DMS153 treated with DMSO at 0.1 percent for 48 hours (cell line): ENCODE measurements around the gene ADAMTS15.

Experiments used
- DNase-seq: peaks from one replicate; lab custom pipeline; 2025; ENCODE audit not compliant: unreplicated experiment; lab: John Stamatoyannopoulos, UW

ADAMTS15 gene

DNA sequence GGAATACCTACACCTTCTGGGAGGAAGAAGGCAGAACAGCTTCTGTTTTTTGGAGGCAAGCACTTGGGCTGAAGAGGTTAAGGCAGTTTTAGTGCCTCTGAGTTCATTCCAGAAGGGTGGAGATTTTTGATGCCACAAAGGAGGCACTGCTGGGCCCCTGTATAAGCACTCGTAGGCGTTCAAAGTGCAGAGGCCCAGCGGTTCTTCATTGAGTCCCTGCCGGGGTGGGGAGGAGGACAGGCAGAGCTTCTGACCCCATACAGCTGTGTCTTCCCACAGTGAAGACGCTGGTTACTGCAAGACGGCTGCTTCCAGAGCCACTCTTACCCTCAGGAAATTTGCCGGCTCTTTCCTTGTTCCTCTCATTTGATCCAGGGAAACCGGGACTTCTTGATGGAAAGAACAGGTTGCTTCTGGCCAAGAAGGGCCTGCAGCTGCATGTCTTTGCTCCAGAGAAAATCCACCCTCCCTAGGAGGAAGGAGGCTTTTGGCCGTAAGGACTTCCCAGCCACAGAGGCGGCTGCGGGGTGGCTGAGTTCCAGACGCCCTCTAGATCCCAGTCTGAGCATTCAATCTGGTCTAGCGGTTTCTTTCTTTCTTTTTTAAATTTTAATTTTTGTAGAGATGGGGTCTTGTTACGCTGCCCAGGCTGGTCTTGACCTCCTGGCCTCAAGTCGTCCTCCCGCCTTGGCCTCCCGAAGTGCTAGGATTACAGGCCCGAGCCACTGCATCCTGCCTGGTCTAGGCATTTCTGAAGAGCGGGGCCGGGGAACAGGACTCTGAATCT, 9.4 kb downstream of the ADAMTS15 start:
- no peak for DNase-seq

DNA sequence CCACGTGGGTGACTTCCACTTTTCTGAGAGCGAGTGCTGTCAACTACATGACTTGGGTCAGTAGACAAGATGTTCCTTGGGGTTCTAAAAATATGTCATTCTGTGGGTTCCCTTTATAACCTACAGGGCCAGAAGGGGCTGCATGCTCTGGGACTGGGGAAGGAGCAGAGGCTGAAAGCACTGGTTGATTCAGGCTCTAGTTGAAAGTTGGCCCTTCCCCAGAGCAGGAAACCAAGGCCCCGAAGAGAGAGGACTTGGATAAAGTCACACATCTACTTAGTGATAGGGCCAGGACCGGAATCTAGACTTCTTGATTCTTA, 9.9 kb downstream of the ADAMTS15 start:
- DNase-seq, result no peak

DNA sequence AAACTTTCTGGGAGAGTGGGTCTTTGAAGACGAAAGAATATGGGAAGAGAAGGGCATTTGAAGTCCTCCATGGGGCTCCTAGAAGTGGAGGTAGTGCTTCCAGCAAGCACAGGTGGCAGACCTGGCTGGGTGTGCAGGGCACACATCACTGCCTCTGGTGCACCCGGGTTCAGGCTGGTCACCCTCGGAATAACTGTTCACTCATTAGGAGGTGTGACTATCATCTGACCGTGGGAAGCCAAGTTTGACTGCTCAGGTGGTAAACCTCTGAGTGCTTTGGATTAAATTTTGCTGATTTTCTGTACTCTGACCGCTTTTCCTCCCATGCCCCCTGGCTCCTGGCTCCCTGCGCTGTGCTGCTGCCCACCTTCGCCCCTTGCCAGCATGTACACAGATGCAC, 11.1 kb downstream of the ADAMTS15 start:
- no peak for DNase-seq

DNA sequence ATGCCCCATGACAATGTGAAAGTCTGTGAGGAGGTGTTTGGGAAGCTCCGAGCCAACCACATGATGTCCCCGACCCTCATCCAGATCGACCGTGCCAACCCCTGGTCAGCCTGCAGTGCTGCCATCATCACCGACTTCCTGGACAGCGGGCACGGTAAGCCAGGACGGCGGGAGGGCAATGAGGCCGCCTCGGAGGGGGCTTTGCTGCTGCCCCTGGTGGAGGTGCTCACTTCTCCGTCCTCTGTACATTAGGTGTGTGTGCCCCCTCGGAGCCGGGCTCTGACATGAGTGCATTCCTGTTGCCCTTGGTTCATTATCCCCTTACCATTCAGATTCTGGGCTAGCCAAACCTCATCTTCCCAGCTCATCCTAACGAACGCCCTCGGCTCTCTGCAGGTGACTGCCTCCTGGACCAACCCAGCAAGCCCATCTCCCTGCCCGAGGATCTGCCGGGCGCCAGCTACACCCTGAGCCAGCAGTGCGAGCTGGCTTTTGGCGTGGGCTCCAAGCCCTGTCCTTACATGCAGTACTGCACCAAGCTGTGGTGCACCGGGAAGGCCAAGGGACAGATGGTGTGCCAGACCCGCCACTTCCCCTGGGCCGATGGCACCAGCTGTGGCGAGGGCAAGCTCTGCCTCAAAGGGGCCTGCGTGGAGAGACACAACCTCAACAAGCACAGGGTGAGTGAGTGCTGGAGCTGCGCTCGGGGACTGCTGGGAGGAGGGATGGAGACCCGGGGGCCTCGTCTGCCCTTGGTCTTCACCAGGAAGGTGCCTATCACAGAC, 13.8 kb downstream of the ADAMTS15 start:
- DNase-seq, result no peak

DNA sequence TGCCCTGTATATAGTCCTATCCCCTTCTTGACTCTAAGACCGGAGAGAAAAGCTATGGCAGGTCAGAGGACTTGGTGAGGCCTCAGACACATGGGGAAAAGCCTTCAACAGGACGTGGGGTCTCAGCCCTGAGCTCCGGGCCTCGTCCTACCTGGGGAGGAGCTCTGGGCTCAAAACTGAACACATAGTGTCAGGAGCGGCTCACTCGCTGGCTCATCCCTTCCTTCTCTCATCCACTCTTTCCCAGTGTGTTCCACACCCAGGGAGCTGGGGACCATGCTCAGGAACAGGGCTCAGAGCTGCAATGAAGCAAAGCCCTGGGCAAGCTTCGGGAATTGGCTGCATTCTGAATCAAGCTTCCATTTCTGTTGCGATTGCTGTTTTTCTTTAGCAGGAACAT, 14.5 kb downstream of the ADAMTS15 start:
- DNase-seq, result no peak

DNA sequence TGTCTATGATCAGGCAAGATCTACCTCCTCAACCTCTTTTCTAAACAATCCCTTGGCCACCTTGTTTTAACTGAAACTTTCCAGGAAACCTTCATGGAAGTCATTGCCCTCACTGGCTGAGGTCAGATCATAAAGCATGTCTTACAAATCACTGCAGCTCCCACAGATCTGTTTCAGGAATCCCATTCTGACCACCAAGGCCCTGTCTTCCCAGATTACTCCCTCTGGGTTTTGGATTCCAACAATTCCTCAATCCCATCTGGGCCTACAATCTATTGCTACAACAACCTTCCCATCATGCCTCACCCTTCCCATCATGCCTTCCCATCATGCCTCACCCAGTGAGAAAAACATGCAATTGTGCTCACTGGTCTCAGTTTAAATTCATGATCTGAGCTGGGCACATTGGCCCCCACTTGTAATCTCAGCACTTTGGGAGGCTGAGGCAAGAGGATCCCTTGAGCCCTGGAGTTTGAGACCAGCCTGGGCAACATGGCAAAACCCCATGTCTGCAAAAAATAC, 15.9 kb downstream of the ADAMTS15 start:
- DNase-seq, result no peak

DNA sequence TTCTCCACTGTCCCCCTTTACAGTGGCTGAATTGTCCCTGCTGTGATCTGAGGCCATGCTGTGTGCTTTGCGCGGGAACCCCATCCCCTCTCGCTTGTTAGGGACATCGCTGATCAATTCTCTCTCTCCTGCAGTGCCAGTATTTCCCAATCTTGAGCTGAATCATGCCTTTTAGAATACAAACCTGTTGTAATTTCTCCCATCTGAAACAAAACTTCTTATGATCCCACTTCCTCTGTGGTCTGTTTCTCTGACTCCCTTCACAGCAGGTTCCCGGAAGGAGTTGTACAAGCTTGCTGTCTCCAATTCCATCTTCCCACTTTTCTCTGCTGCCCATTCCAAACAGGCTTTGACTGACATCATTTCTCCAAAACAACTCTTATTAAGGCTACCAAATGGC, 16.8 kb downstream of the ADAMTS15 start:
- no peak for DNase-seq

DNA sequence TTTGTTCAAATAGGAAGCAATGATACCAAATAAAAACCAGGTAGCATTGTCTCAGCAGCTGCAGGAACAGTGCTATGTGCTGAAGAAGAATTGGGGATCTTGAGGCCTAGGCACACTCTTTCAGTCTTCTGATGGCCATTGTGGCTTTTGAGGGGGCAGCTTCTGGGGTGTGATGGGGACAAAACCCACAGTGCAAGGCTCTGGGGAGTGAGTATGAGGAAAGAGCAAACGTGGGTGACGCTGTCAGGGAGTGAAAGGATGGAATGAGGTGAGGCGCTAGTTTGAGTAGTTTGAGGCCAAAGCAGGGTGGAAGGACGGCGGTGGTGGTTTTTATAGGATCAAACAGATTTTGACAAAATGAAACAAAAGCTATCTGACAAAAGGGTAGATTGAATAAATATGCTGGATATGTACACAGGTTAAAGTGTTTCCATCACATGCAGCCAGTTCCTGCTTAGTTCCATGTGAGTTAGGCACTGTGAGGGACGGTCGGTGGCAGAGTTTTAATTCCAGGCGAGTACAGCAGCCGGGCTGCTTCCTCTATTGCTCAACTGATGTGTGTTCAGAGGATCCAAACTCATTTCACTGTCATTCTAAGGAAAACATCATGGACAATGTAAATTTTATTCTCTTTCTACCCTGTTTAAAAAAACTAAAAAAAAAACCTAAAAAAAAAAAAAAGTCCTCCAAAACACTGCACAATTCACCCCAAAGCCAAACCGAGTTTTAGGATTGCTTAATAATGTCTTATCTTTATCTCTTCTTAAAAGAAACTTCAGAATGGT, 18.9 kb downstream of the ADAMTS15 start:
- DNase-seq, result no peak

DNA sequence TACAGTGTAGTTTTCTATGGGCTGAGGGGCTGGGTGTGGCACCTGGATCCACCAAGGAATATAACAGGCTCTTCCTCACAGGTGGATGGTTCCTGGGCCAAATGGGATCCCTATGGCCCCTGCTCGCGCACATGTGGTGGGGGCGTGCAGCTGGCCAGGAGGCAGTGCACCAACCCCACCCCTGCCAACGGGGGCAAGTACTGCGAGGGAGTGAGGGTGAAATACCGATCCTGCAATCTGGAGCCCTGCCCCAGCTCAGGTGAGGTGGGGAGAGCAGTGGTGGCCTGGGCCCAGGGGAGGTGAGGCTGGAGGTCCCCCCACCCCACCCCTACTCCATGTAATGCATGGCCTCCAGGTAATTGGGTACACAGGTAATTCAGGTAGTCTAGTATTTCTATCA, 20.7 kb downstream of the ADAMTS15 start:
- DNase-seq, result no peak

DNA sequence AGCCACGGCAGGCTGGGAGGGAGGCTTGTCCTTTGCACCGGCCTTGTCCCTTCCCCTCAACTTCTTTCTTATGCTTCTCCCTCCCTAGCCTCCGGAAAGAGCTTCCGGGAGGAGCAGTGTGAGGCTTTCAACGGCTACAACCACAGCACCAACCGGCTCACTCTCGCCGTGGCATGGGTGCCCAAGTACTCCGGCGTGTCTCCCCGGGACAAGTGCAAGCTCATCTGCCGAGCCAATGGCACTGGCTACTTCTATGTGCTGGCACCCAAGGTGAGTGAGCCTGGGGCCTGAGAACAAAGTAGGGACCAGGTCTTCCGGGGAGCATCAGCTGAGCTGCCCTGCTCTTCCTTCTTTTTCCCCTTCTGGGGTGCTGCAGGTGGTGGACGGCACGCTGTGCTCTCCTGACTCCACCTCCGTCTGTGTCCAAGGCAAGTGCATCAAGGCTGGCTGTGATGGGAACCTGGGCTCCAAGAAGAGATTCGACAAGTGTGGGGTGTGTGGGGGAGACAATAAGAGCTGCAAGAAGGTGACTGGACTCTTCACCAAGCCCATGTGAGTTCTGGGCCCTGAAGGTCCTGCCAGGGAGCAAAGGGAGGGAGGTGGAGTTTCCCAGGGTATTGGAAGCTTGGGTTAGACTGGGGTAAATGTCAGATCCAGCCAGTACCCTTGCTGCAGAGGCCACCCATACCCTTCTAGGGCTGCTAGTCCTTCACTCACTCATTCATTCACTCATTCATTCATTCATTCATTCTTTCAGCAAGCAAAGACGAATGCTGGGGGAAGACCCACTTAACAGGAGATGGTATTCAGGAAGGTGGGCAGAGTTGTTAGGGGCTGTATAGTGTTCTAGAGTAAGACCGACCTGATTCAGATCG, 22.6 kb downstream of the ADAMTS15 start:
- no peak for DNase-seq

DNA sequence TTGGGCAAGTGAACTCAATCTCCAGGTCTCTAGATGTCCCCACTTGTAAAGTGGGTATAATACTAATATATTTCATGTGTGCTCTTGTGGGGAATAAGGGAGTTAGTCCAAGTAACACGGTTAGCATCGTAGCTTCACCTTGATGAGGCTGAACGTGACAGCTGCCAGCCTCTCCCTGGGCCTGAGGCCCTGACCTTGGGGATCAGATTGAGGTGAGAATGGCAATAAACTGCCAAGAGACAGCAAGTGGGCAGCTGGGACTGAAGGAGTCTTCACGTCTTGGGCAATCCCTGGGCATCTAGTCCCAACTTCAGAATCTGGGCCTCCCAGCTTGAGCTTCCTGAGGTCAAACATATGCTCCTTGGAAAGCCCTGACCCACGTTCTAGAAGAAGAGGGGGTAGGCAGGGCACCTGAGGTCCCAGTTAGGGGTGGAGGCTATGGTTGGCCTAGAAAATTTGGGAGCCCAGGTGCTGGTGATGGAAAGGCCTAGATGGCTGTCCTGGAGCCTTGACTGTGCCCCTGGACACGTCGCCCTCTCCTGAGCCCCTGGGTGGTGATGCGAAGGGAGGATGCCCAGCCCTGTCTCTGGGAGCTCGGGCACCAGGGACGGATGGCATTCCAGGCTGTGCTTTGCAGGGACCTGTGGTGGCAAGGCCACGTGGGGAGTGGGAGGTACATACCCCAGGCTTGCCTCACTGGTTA, 23.4 kb downstream of the ADAMTS15 start:
- no peak for DNase-seq

DNA sequence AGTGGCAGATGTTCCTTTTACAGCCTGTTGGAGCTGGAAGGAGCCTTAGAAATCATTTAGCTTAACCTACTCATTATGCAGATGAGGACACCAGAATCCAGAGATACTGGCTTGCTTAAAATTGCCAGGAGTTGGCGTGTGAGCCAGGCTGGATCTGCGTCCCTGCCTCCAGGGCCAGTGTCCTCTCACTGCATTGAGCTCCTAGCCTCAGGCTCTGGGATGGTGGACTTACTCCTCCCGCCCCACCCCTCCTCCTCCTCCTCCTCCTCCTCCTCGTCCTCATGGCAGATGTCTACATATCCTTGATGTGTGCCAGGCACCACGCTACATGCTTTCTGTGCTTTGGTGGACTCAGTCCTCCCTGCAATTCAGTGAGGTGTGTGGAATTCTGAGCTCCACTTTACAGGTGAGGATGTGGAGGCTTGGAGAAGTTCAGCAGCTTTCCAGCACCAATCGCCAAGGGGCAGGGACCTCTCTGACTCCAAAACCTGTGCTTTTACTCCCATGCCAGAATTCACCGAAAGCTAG, 24.1 kb downstream of the ADAMTS15 start:
- no peak for DNase-seq

DNA sequence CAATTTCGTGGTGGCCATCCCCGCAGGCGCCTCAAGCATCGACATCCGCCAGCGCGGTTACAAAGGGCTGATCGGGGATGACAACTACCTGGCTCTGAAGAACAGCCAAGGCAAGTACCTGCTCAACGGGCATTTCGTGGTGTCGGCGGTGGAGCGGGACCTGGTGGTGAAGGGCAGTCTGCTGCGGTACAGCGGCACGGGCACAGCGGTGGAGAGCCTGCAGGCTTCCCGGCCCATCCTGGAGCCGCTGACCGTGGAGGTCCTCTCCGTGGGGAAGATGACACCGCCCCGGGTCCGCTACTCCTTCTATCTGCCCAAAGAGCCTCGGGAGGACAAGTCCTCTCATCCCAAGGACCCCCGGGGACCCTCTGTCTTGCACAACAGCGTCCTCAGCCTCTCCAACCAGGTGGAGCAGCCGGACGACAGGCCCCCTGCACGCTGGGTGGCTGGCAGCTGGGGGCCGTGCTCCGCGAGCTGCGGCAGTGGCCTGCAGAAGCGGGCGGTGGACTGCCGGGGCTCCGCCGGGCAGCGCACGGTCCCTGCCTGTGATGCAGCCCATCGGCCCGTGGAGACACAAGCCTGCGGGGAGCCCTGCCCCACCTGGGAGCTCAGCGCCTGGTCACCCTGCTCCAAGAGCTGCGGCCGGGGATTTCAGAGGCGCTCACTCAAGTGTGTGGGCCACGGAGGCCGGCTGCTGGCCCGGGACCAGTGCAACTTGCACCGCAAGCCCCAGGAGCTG, 24.8 kb downstream of the ADAMTS15 start:
- DNase-seq, result no peak

DNA sequence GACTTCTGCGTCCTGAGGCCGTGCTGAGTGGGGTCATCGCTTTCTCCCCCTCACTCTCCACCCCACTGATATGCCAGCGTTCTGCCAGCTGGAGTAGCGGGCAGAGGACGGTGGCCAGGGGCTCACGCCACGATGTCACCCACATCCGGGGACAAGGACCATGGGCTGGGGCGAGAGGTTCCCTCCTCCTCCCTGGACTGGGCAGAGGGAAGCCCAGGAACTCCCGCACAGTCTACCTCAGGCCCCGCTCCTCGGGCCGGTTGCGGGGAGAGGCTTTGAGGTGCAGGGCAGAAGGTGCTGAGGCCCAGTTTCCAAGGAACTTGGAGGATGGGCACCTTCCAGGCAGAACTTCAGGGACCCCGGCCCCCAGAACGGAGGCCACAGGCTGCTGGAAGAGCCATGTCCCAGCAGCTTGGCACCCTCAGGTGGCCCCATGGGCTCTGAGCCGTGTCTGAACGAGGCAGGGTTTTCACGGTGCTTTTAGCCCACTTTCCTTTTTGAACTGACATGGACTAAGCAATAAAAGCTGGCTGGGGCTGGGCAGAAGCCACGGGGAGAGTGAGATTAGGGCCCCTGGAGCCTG, 25.4 kb downstream of the ADAMTS15 start:
- no peak for DNase-seq

DNA sequence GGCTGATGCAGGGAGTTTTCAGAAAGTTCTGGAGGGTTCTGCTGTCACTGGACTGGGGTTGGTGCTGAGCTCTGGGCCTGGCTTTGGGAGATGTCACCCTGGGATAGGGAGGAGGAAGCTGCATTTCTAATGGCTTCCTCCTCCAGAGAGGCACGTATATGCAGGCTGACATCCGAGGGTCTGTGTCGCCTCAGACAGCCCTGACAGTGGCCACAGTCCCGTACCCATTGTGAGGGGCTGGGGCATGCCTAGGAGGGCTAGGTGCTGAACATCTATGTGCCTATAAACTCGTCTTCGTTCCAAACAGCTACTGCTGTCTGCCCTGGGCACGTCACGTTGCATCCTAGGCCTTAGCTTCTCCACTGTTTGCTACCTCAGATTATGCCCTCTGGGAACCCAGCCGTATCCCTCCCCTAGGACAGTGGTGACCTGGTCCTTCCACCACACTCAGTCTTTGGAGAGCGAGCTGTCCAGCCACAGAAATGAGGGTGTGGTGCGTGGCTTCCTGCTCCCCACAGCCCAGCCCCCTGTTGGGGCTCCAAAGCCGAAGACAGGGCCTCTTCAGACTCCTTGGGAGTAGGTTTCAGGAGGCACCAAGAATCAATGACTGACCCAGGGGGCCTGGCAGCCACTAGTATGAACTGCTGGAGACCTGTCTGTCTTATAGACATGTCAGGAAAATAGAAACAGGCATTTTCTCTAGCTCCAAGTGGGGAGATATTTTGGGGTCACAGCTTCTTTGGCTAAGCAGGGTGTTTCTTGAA, 26.4 kb downstream of the ADAMTS15 start:
- no peak for DNase-seq

DNA sequence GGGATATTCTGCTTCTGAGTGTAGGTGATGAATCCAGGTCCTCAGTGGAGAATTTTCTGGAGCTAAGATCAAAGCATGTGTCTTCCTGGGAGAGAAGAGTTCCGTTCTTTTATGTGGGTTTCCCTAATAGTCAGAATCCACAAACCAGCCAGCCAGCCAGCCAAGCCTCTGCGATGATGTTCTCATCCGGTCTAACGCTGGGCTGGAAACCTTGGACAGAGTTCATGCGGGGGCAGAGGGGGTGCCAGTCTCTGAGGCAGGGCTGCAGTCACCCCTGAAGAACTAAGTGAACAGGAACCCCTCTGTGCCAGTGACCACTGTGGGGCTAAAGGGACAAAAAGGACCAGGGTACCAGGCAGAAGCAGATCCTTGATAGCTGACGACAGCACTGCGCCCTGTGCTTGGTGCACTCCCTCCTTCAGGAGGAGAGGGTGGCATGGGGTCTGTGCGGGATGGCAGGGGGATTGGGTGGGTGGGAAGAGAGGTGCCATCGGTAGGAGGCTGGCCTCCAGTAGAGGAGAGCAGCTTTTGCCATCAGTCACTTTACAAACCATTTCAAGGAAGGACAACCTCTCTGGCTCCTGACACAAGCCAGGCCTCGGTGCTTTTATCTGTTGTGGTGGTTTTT, 27.1 kb downstream of the ADAMTS15 start:
- DNase-seq, result no peak

DNA sequence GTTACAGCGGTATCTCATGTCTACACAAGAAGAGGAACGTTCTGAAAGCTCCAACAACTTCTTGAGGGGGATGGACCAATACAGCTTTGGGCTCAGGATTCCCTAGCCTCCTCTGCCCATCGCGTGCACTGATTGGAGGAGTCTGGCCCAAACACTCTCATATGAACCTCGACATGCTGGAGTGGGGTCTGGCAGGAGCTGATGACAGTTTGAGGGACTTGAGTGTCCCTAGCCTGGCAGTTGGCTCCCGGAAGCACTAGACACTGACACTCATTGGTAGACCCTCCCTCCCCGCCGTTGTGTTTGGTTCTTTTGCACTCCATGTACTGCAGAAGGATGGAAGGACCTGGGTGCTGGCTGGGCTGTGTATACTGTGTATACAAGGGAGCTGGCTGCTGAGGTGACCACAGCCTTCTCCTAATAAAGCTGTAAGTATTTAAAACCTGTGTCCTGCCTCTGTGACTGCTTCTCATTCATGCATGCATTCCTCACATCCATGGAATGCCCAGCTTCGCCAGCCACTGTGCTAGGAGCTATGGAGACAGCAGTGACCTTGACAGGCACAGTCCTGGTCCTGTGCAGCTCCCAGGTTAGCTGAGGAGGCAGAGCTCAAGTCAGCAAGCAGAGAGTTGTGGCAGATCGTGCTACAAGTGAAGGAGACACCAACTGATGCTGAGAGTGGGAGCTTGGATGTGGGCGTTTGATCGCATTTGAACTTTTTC, 27.9 kb downstream of the ADAMTS15 start:
- DNase-seq, result no peak
